Stimulated activated CD4-positive, alpha-beta T cell treated with anti-CD3 and anti-CD28 coated beads, Interleukin-4, amount 100 ng/mL, for 48 hours (primary cell): ENCODE results near the gene ZBTB32.
"Not testable (repeated sequence)": the region's sequence is repeated elsewhere in the genome, so short reads cannot be mapped to it uniquely, and the experiment has no call there.

Experiments
- DNase-seq, 2 donors: peaks; one replicate each; pipeline ENCODE4 v3.0.0-alpha.2; 2020; ENCODE audit warnings: low read depth in 2 of 2

The ZBTB32 gene

GRCh38 chr19:35720163-35720524 is 15.8 kb downstream of the ZBTB32 start:
- no peak for DNase-seq

- DNase-seq, result no peak
Measured at GRCh38 chr19:35720648-35721047, 16.3 kb downstream of the ZBTB32 start.

- no peak for DNase-seq
Measured at GRCh38 chr19:35721374-35721773, 17.0 kb downstream of the ZBTB32 start.

- no peak for DNase-seq
Measured at GRCh38 chr19:35722461-35722860, 18.1 kb downstream of the ZBTB32 start.

GRCh38 chr19:35722897-35723296 is 18.5 kb downstream of the ZBTB32 start:
- DNase-seq, result no peak

GRCh38 chr19:35723671-35724070 is 19.3 kb downstream of the ZBTB32 start:
- DNase-seq, result no peak

- DNase-seq, result not testable (repeated sequence)
Measured at GRCh38 chr19:35724132-35724531, 19.8 kb downstream of the ZBTB32 start.

- no peak for DNase-seq
Measured at GRCh38 chr19:35724560-35724959, 20.2 kb downstream of the ZBTB32 start.

GRCh38 chr19:35725216-35725861 is 21.0 kb downstream of the ZBTB32 start:
- no peak for DNase-seq

GRCh38 chr19:35727053-35727955 is 22.9 kb downstream of the ZBTB32 start:
- no peak for DNase-seq

- no peak for DNase-seq
Measured at GRCh38 chr19:35727956-35728706, 23.8 kb downstream of the ZBTB32 start.

- DNase-seq, result no peak
Measured at GRCh38 chr19:35729021-35729420, 24.7 kb downstream of the ZBTB32 start.

GRCh38 chr19:35729763-35730162 is 25.4 kb downstream of the ZBTB32 start:
- no peak for DNase-seq

- no peak for DNase-seq
Measured at GRCh38 chr19:35730326-35730725, 26.0 kb downstream of the ZBTB32 start.

GRCh38 chr19:35731353-35731752 is 27.0 kb downstream of the ZBTB32 start:
- no peak for DNase-seq

- no peak for DNase-seq
Measured at GRCh38 chr19:35731779-35732405, 27.5 kb downstream of the ZBTB32 start.

- no peak for DNase-seq
Measured at GRCh38 chr19:35732540-35733179, 28.3 kb downstream of the ZBTB32 start.

GRCh38 chr19:35733180-35734125 is 29.1 kb downstream of the ZBTB32 start:
- DNase-seq, result no peak

- no peak for DNase-seq
Measured at GRCh38 chr19:35734273-35734672, 29.9 kb downstream of the ZBTB32 start.

GRCh38 chr19:35734889-35735288 is 30.5 kb downstream of the ZBTB32 start:
- DNase-seq, result no peak
